ENCODE results near the gene CLSTN3. TPM values are rescaled to one million over a fixed set of nuclear protein-coding genes. Genes with fewer than 3 reads are reported as not detected.
A peak's percentile ranks its signal among the peaks of the same experiment; 100 is the strongest.

Gene CLSTN3
- total and polyA plus RNA-seq, 2 experiments from 2014 or later, result 5.0 to 46.9 TPM

- Histone ChIP-seq H3K27ac (ENCODE audit: low read depth) (no peak overlapping the region), H3K9me2 (ENCODE audit: insufficient read depth) (no peaks in the 10 kb centered on the region), H3K4me1 (ENCODE audit: insufficient read depth) (no peaks in the 10 kb centered on the region), H3K4me3 (no peak overlapping the region), H2AFZ (no peak overlapping the region), H3K79me2 (replicated peaks; ENCODE audit: insufficient read depth) (no peaks in the 10 kb centered on the region), H3K27me3 (ENCODE audit: insufficient read depth) (no peaks in the 10 kb centered on the region), H3K4me2 (no peak overlapping the region), H3K36me3 (ENCODE audit: insufficient read depth) (no peaks in the 10 kb centered on the region), H3F3A (replicated peaks; ENCODE audit: low read depth) (no peaks in the 10 kb centered on the region), H4K20me1 (replicated peaks; ENCODE audit: insufficient read depth) (no peaks in the 10 kb centered on the region)
- no peak overlapping the region for H3K4me3 Mint-ChIP-seq
- peaks cover 2% of the 10 kb centered on the region for H3K27me3 Mint-ChIP-seq (ENCODE audit: insufficient read depth, low read depth, poor library complexity)
- DNase-seq (ENCODE audit: low spot score) (no peak), ATAC-seq (no peak)
- H3K27ac Mint-ChIP-seq, result peak overlapping the region; percentile 55; the same call in 1 of the 2 replicates
- H3K9me3 Mint-ChIP-seq, result no peaks in the 10 kb centered on the region
- no peaks in the 10 kb centered on the region; the same call in 2 of the 3 replicates for H3K36me3 Mint-ChIP-seq (ENCODE audit: low read depth)
- no peaks in the 10 kb centered on the region for H3K4me1 Mint-ChIP-seq
- TF ChIP-seq EZH2 (IDR thresholded peaks at IDR 0.05; ENCODE audit: low read depth, unreplicated experiment), result no peak
- no peak for TF ChIP-seq EZH2phosphoT487 (IDR thresholded peaks at IDR 0.05; ENCODE audit: unreplicated experiment)
- no peak for TF ChIP-seq ZNF331 (CRISPR knock-in tag; IDR thresholded peaks at IDR 0.05; ENCODE audit: low read depth)
- TF ChIP-seq CTCF (conservative IDR thresholded peaks at IDR 0.05; ENCODE audit: low read depth in 2 of 2), result no peak
- TF ChIP-seq CREB1 (CRISPR knock-in tag; IDR thresholded peaks at IDR 0.05; ENCODE audit: low read depth), result no peak
Observed at GRCh38 chr12:7156259-7157197, 26.4 kb downstream of the CLSTN3 start.

DNA sequence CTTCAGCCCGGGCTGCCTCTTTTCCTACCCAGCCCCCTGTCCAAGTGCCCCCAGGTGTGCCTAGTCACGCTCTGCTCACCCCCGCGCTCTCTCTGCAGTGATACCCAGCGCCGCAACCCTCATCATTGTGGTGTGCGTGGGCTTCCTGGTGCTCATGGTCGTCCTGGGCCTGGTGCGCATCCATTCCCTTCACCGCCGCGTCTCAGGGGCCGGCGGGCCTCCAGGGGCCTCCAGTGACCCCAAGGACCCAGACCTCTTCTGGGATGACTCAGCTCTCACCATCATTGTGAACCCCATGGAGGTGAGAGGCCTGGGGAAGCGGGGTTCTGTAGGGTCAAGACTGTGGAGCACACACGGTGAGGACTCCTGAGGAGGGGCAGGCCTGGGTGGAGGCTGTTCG, 27.2 kb downstream of the CLSTN3 start:
- Mint-ChIP-seq H3K4me3 (no peak overlapping the region), H3K36me3 (ENCODE audit: low read depth) (no peaks in the 10 kb centered on the region; the same call in 2 of the 3 replicates)
- TF ChIP-seq CREB1 (CRISPR knock-in tag; IDR thresholded peaks at IDR 0.05; ENCODE audit: low read depth), result no peak
- TF ChIP-seq NANOG (IDR thresholded peaks at IDR 0.05; ENCODE audit: borderline replicate concordance), result no peak
- no peak for TF ChIP-seq STAT1 (IDR thresholded peaks at IDR 0.05; ENCODE audit: unreplicated experiment)
- TF ChIP-seq, protein P1, sequence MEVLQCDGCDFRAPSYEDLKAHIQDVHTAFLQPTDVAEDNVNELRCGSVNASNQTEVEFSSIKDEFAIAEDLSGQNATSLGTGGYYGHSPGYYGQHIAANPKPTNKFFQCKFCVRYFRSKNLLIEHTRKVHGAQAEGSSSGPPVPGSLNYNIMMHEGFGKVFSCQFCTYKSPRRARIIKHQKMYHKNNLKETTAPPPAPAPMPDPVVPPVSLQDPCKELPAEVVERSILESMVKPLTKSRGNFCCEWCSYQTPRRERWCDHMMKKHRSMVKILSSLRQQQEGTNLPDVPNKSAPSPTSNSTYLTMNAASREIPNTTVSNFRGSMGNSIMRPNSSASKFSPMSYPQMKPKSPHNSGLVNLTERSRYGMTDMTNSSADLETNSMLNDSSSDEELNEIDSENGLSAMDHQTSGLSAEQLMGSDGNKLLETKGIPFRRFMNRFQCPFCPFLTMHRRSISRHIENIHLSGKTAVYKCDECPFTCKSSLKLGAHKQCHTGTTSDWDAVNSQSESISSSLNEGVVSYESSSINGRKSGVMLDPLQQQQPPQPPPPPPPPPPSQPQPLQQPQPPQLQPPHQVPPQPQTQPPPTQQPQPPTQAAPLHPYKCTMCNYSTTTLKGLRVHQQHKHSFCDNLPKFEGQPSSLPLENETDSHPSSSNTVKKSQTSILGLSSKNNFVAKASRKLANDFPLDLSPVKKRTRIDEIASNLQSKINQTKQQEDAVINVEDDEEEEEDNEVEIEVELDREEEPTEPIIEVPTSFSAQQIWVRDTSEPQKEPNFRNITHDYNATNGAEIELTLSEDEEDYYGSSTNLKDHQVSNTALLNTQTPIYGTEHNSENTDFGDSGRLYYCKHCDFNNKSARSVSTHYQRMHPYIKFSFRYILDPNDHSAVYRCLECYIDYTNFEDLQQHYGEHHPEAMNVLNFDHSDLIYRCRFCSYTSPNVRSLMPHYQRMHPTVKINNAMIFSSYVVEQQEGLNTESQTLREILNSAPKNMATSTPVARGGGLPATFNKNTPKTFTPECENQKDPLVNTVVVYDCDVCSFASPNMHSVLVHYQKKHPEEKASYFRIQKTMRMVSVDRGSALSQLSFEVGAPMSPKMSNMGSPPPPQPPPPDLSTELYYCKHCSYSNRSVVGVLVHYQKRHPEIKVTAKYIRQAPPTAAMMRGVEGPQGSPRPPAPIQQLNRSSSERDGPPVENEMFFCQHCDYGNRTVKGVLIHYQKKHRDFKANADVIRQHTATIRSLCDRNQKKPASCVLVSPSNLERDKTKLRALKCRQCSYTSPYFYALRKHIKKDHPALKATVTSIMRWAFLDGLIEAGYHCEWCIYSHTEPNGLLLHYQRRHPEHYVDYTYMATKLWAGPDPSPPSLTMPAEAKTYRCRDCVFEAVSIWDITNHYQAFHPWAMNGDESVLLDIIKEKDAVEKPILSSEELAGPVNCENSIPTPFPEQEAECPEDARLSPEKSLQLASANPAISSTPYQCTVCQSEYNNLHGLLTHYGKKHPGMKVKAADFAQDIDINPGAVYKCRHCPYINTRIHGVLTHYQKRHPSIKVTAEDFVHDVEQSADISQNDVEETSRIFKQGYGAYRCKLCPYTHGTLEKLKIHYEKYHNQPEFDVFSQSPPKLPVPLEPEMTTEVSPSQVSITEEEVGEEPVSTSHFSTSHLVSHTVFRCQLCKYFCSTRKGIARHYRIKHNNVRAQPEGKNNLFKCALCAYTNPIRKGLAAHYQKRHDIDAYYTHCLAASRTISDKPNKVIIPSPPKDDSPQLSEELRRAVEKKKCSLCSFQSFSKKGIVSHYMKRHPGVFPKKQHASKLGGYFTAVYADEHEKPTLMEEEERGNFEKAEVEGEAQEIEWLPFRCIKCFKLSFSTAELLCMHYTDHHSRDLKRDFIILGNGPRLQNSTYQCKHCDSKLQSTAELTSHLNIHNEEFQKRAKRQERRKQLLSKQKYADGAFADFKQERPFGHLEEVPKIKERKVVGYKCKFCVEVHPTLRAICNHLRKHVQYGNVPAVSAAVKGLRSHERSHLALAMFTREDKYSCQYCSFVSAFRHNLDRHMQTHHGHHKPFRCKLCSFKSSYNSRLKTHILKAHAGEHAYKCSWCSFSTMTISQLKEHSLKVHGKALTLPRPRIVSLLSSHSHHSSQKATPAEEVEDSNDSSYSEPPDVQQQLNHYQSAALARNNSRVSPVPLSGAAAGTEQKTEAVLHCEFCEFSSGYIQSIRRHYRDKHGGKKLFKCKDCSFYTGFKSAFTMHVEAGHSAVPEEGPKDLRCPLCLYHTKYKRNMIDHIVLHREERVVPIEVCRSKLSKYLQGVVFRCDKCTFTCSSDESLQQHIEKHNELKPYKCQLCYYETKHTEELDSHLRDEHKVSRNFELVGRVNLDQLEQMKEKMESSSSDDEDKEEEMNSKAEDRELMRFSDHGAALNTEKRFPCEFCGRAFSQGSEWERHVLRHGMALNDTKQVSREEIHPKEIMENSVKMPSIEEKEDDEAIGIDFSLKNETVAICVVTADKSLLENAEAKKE (CRISPR knock-in tag; IDR thresholded peaks at IDR 0.05), result no peak
- no peak for TF ChIP-seq EZH2 (IDR thresholded peaks at IDR 0.05; ENCODE audit: low read depth, unreplicated experiment)
- no peak for TF ChIP-seq JUNB (IDR thresholded peaks at IDR 0.05; ENCODE audit: unreplicated experiment)
- no peak for TF ChIP-seq ZNF331 (CRISPR knock-in tag; IDR thresholded peaks at IDR 0.05; ENCODE audit: low read depth)
- TF ChIP-seq CTCF (conservative IDR thresholded peaks at IDR 0.05; ENCODE audit: low read depth in 2 of 2), result no peak

More for the DNA sequence above, 27.2 kb downstream of the CLSTN3 start:
- Histone ChIP-seq H3K9me2 (ENCODE audit: insufficient read depth) (no peaks in the 10 kb centered on the region), H4K20me1 (replicated peaks; ENCODE audit: insufficient read depth) (no peaks in the 10 kb centered on the region), H3K79me2 (replicated peaks; ENCODE audit: insufficient read depth) (no peaks in the 10 kb centered on the region), H3K27ac (ENCODE audit: low read depth) (no peak overlapping the region), H3F3A (replicated peaks; ENCODE audit: low read depth) (no peaks in the 10 kb centered on the region), H3K4me3 (no peak overlapping the region), H3K4me2 (no peak overlapping the region), H2AFZ (no peak overlapping the region), H3K4me1 (ENCODE audit: insufficient read depth) (no peaks in the 10 kb centered on the region), H3K36me3 (ENCODE audit: insufficient read depth) (no peaks in the 10 kb centered on the region), H3K27me3 (ENCODE audit: insufficient read depth) (no peaks in the 10 kb centered on the region)
- Mint-ChIP-seq H3K4me1 (no peaks in the 10 kb centered on the region; the same call in 2 of the 3 replicates), H3K27ac (peak overlapping the region; percentile 37), H3K27me3 (ENCODE audit: insufficient read depth, low read depth, poor library complexity) (peaks cover 3% of the 10 kb centered on the region), H3K9me3 (no peaks in the 10 kb centered on the region; the same call in 2 of the 3 replicates)
- no peak for ATAC-seq
- DNase-seq (ENCODE audit: low spot score), result no peak
